ENCODE results near the gene ACBD6.
"Not testable (repeated sequence)": the region's sequence is repeated elsewhere in the genome, so short reads cannot be mapped to it uniquely, and the experiment has no call there.

Gene ACBD6

GRCh38 chr1:180428782-180429695 is 73.3 kb downstream of the ACBD6 start:
- no peak for DNase-seq
- intact Hi-C loops (cut with DNase I; ENCODE audit: low total_unique reads): no loop called here
- Histone ChIP-seq H3K36me3 (peaks cover 0 to 8% (median 0%) of the 10 kb centered on the region in 3 donors), H3K4me1 (peaks cover 0 to 15% (median 2%) of the 10 kb centered on the region in 4 donors), H3K4me3 (no peak overlapping the region), H3K27me3 (no peaks in the 10 kb centered on the region), H3K9me3 (no peaks in the 10 kb centered on the region), H3K27ac (no peak overlapping the region)
- no peak for TF ChIP-seq CTCF (IDR thresholded peaks at IDR 0.05)

DNA sequence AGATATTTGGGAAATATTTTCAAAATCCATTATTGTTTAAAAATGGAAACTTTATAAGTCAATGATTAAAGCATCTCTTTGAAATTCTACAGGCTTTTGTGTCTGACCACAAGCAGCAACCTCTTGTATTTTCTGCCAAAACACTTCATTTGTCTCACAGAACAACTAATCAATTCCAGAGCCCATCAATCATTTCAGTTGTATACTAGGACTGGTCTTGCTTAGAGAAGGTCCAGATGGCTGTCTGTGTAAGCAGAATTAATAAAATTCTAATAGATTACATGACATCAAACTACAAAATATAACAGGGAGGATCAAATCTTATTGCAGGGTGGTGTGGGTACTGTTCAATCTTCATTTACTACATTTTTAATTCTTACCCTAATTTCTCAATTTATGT is 76.4 kb downstream of the ACBD6 start:
- H3K4me3 ChIP-seq: no peak overlapping the region
- no peak for DNase-seq
- TF ChIP-seq CTCF (IDR thresholded peaks at IDR 0.05): no peak
- no peaks in the 10 kb centered on the region for H3K27me3 ChIP-seq
- no peak overlapping the region for H3K27ac ChIP-seq
- H3K4me1 ChIP-seq: no peaks in the 10 kb centered on the region
- H3K9me3 ChIP-seq: no peaks in the 10 kb centered on the region
- peaks cover 0 to 8% (median 0%) of the 10 kb centered on the region in 3 donors for H3K36me3 ChIP-seq
- intact Hi-C loops (cut with DNase I; ENCODE audit: low total_unique reads): no loop called here

GRCh38 chr1:180424848-180425457 is 77.4 kb downstream of the ACBD6 start:
- DNase-seq: no peak
- Histone ChIP-seq H3K9me3 (no peaks in the 10 kb centered on the region), H3K27me3 (no peaks in the 10 kb centered on the region), H3K4me1 (no peaks in the 10 kb centered on the region), H3K36me3 (peaks cover 0 to 8% (median 0%) of the 10 kb centered on the region in 3 donors), H3K4me3 (no peak overlapping the region), H3K27ac (no peak overlapping the region)
- TF ChIP-seq CTCF (IDR thresholded peaks at IDR 0.05): no peak
- intact Hi-C loops (cut with DNase I; ENCODE audit: low total_unique reads): no loop called here

DNA sequence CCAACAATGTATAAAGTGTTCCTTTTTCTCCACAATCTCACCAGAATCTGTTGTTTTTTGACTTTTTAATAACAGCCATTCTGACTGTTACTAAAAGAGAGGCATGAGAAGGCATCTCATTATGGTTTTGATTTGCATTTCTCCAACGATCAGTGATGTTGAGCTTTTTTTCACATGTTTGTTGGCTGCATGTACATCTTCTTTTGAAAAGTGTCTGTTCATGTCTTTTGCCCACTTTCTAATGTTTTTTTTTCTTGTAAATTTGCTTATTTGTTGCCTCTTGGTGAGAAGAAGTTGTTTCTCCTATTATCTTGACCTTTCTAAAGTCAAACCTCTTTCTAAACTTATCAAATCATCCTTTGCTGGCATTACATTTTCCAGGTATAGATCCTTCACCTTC is 80.8 kb downstream of the ACBD6 start:
- H3K27ac ChIP-seq: no peak overlapping the region
- intact Hi-C loops (cut with DNase I; ENCODE audit: low total_unique reads): no loop called here
- H3K9me3 ChIP-seq: no peaks in the 10 kb centered on the region
- no peaks in the 10 kb centered on the region for H3K4me1 ChIP-seq
- no peak for DNase-seq
- no peaks in the 10 kb centered on the region for H3K27me3 ChIP-seq
- no peaks in the 10 kb centered on the region for H3K36me3 ChIP-seq
- no peak overlapping the region for H3K4me3 ChIP-seq
- no peak for TF ChIP-seq CTCF (IDR thresholded peaks at IDR 0.05)

DNA sequence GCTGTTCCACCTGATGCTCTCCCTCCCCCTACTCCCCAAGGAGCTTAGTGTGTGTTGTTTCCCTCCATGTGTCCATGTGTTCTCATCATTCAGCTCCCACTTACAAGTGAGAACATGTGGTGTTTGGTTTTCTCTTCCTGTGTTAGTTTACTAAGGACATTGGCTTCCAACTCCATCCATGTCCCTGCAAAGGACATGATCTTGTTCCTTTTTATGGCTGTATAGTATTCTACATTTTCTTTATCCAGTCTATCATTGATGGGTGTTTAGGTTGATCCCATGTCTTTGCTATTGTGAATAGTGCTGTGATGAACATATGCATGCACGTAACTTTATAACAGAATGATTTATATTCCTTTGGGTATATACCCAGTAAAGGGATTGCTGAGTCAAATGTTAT is 81.2 kb downstream of the ACBD6 start:
- H3K9me3 ChIP-seq: not testable (repeated sequence)

DNA sequence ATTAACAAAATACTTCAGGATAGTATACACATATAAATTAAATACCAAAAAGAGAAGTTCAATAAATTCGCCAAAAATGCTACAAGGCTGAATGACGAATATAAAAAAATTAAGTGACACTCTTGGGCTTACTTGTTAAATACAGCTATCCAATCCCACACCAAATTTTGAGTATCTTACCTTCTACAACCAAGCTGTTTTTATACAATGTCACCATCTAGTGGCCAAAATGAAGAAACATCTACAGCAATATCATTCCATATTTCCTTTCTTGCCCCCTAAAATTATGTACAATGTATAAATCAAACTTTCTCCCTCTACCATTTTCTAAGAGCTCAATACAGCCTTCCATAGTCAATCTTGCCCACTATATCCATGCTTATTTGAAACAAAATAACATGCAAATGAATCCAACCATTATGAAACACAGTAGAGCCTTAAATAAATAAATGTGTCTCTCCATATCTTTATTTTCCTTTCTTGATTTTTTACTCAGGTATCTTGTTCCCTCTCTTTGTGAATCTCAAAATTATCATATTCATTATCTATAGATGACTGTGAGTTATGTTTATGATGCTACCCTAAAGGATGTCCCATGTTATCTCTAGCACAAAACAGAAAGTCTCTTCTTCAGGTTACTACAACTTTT is 86.3 kb downstream of the ACBD6 start:
- H3K27me3 ChIP-seq: no peaks in the 10 kb centered on the region
- no peak overlapping the region for H3K27ac ChIP-seq
- DNase-seq: no peak
- TF ChIP-seq CTCF (IDR thresholded peaks at IDR 0.05): peak in 1 of 2 experiments; percentile 11
- intact Hi-C loops (cut with DNase I; ENCODE audit: low total_unique reads): no loop called here
- no peak overlapping the region for H3K4me3 ChIP-seq
- H3K9me3 ChIP-seq: no peaks in the 10 kb centered on the region
- H3K36me3 ChIP-seq: peaks cover 10 to 21% (median 14%) of the 10 kb centered on the region in 3 donors
- no peaks in the 10 kb centered on the region for H3K4me1 ChIP-seq

More for the DNA sequence above, 81.2 kb downstream of the ACBD6 start:
- H3K36me3 ChIP-seq; intact Hi-C loops (cut with DNase I; ENCODE audit: low total_unique reads); DNase-seq; H3K27ac ChIP-seq; H3K4me3 ChIP-seq; H3K4me1 ChIP-seq; H3K27me3 ChIP-seq: not testable (repeated sequence)
